Kidney (tissue), 14 donors: ENCODE data around the gene TMEM269. TPM values are rescaled to one million over a fixed set of nuclear protein-coding genes. Genes with fewer than 3 reads are reported as not detected.

Experiments used
- DNase-seq, 5 donors: peaks; one replicate each; pipeline ENCODE4 v3.0.0-alpha.2; 2013 to 2020
- FAIRE-seq: peaks from 2 replicates; lab custom pipeline; 2012; peaks lifted over from hg19 to GRCh38; lab: Jason Lieb, UNC
- H3K27ac ChIP-seq, 2 donors: one replicate each; pipeline ENCODE4 v1.7.0; 2013; ENCODE audit warnings: low read depth in 2 of 2, low read length in 2 of 2, inconsistent platforms in 1 of 2
- H3K27me3 ChIP-seq: one replicate; pipeline ENCODE4 v1.7.1; 2013; ENCODE audit warnings: low read length, inconsistent platforms; ENCODE audit not compliant: control insufficient read depth, insufficient read depth
- H3K36me3 ChIP-seq, 3 donors: one replicate each; pipeline versions ENCODE4 v1.7.0 to v1.7.1; 2013; ENCODE audit warnings: low read length in 3 of 3, control low read depth in 1 of 3, inconsistent platforms in 1 of 3; ENCODE audit not compliant: insufficient read depth in 3 of 3, control insufficient read depth in 2 of 3
- H3K4me1 ChIP-seq, 3 donors: one replicate each; pipeline versions ENCODE4 v1.7.0 to v1.7.1; 2013; ENCODE audit warnings: low read length in 3 of 3, inconsistent platforms in 1 of 3, low read depth in 1 of 3; ENCODE audit not compliant: control insufficient read depth in 2 of 3, insufficient read depth in 2 of 3
- H3K4me3 ChIP-seq, 3 donors: one replicate each; pipeline versions ENCODE4 v1.7.0 to v1.8.1; 2013; ENCODE audit warnings: low read length in 3 of 3, control low read depth in 1 of 3, inconsistent platforms in 1 of 3
- H3K9ac ChIP-seq, 3 donors: one replicate each; pipeline versions ENCODE4 v1.7.0 to v1.7.1; 2013; ENCODE audit warnings: low read length in 3 of 3, control low read depth in 1 of 3, inconsistent platforms in 1 of 3
- H3K9me3 ChIP-seq, 3 donors: one replicate each; pipeline versions ENCODE4 v1.7.0 to v1.7.1; 2013; ENCODE audit warnings: low read length in 3 of 3, control low read depth in 1 of 3, inconsistent platforms in 1 of 3; ENCODE audit not compliant: control insufficient read depth in 2 of 3, insufficient read depth in 1 of 3
- CTCF ChIP-seq: IDR thresholded peaks from 3 replicates; pipeline ENCODE4 v1.5.1; 2012; ENCODE audit warnings: mild to moderate bottlenecking, moderate library complexity, borderline replicate concordance; ENCODE audit not compliant: insufficient read depth; ENCODE audit errors: extremely low read depth
- intact Hi-C: fragments of 100-400 bp; cut with DNase I; formaldehyde crosslinking; loops from one replicate; pipeline ENCODE4 v1.11.1; 2022
- polyA plus RNA-seq: library from polyadenylated mRNA; stranded (reverse); fragments of 350-450 nt; fragmentation: Illumina TruSeq; extraction: RNeasy Lipid Tissue Mini Kit (QIAGEN cat#74804); gene quantifications from one replicate; pipeline ENCODE4 v1.2.3, GENCODE V29; 2014; ENCODE audit warnings: low read depth, low replicate concordance; ENCODE audit not compliant: insufficient read depth
- total RNA-seq: library from RNA; stranded (reverse); fragmentation: NEBNext Ultra II Directional; extraction: Animal tissue kit (Norgen Biotek cat#: 25700); gene quantifications from one replicate; pipeline ENCODE4 v1.2.1, GENCODE V29; 2021
- donor health status: control.
- donor health status: control.
- donor health status: control.
- donor health status: control.
- donor health status: control.
- donor health status: DM: yes; HTN: yes; CAD: no.
- donor health status: Normal renal cell carcinoma (clear cell type).

Gene TMEM269
- total and polyA plus RNA-seq, 2 donors from 2014 or later = 0.22 TPM; not detected in 1

GRCh38 chr1:42844592-42845140 is 59.9 kb downstream of the TMEM269 start:
- FAIRE-seq = no peak

GRCh38 chr1:42845193-42845592 is 60.4 kb downstream of the TMEM269 start:
- FAIRE-seq = no peak
- no peak for TF ChIP-seq CTCF

More at GRCh38 chr1:42844592-42845140, 59.9 kb downstream of the TMEM269 start:
- peaks cover 2 to 6% (median 5%) of the 10 kb centered on the region in 3 donors for H3K36me3 ChIP-seq
- no peak for TF ChIP-seq CTCF
- no peak for DNase-seq
- intact Hi-C loops = no loop called here
- peaks cover 0 to 9% (median 6%) of the 10 kb centered on the region in 3 donors for H3K4me1 ChIP-seq
- no peak overlapping the region for H3K4me3 ChIP-seq
- H3K27me3 ChIP-seq = no peaks in the 10 kb centered on the region
- no peak overlapping the region for H3K9ac ChIP-seq
- H3K9me3 ChIP-seq = no peaks in the 10 kb centered on the region
- H3K27ac ChIP-seq = no peak overlapping the region

GRCh38 chr1:42845866-42846256 is 61.1 kb downstream of the TMEM269 start:
- Histone ChIP-seq H3K27me3 (no peaks in the 10 kb centered on the region), H3K36me3 (peaks cover 5 to 10% (median 6%) of the 10 kb centered on the region in 3 donors), H3K27ac (no peak overlapping the region), H3K4me3 (peak overlapping the region; percentile 72 to 90 (median 84)), H3K9ac (peak overlapping the region in 2 of 3 donors; percentile 60 to 66), H3K4me1 (peaks cover 0 to 9% (median 6%) of the 10 kb centered on the region in 3 donors), H3K9me3 (no peaks in the 10 kb centered on the region)
- intact Hi-C loops = no loop called here
- TF ChIP-seq CTCF = no peak
- FAIRE-seq = no peak
- no peak for DNase-seq

More at GRCh38 chr1:42845193-42845592, 60.4 kb downstream of the TMEM269 start:
- Histone ChIP-seq H3K4me1 (peaks cover 0 to 9% (median 6%) of the 10 kb centered on the region in 3 donors), H3K36me3 (peaks cover 5 to 7% (median 6%) of the 10 kb centered on the region in 3 donors), H3K9ac (no peak overlapping the region), H3K27me3 (no peaks in the 10 kb centered on the region), H3K9me3 (no peaks in the 10 kb centered on the region), H3K4me3 (no peak overlapping the region), H3K27ac (no peak overlapping the region)
- intact Hi-C loops = no loop called here
- DNase-seq = no peak
